H1 (cell line): Measurements from ENCODE around the gene TDRKH.

ENCODE experiments used
- BACH1 ChIP-seq: IDR thresholded peaks from 2 replicates; pipeline ENCODE4 v1.6.1; 2012; ENCODE audit warnings: low read length, improper control_type of control experiment
- CREB1 ChIP-seq: IDR thresholded peaks from 2 replicates; pipeline ENCODE4 v1.6.1; 2012; ENCODE audit warnings: inconsistent platforms
- EP300 ChIP-seq, 2 experiments: IDR thresholded peaks; 1 replicate in 1 of 2; 2 replicates in 1 of 2; pipeline ENCODE4 v1.6.1; 2011 to 2012; ENCODE audit warnings: low read depth in 2 of 2, low read length in 2 of 2, mild to moderate bottlenecking in 2 of 2, borderline replicate concordance in 1 of 2, inconsistent platforms in 1 of 2, moderate library complexity in 1 of 2
- EZH2 ChIP-seq: fragments of 200-600 bp; sonication (generic); IDR thresholded peaks from 2 replicates; pipeline ENCODE4 v1.7.1; 2012; ENCODE audit warnings: low read depth, mild to moderate bottlenecking, moderate library complexity, low read length, inconsistent platforms; ENCODE audit not compliant: severe bottlenecking
- JUN ChIP-seq: IDR thresholded peaks from 2 replicates; pipeline ENCODE4 v1.6.1; 2011; ENCODE audit warnings: low read depth, mild to moderate bottlenecking, improper control_type of control experiment, low read length
- POLR2A ChIP-seq, 2 experiments: IDR thresholded peaks; 1 replicate in 1 of 2; 2 replicates in 1 of 2; pipeline ENCODE4 v1.6.1; 2011; ENCODE audit warnings: low read depth in 2 of 2, low read length in 2 of 2, mild to moderate bottlenecking in 2 of 2; ENCODE audit errors: control extremely low read depth in 1 of 2
- POLR2AphosphoS5 ChIP-seq: IDR thresholded peaks from 2 replicates; pipeline ENCODE4 v1.6.1; 2011; ENCODE audit warnings: low read depth, low read length
- RAD21 ChIP-seq, 2 experiments: IDR thresholded peaks in 1 of 2; conservative IDR thresholded peaks in 1 of 2; 2 replicates each; pipeline ENCODE4 v1.6.1; 2011; ENCODE audit warnings: low read depth in 2 of 2, low read length in 2 of 2, improper control_type of control experiment in 1 of 2, inconsistent platforms in 1 of 2, mild to moderate bottlenecking in 1 of 2, moderate library complexity in 1 of 2
- TCF12 ChIP-seq: IDR thresholded peaks from 2 replicates; pipeline ENCODE4 v1.6.1; 2011; ENCODE audit warnings: low read depth, mild to moderate bottlenecking, low read length
- ZNF274 ChIP-seq: IDR thresholded peaks from 2 replicates; pipeline ENCODE4 v1.7.0; 2012; ENCODE audit warnings: low read length, borderline replicate concordance; ENCODE audit errors: extremely low read depth
- TF ChIP-seq, protein P1 (sequence below), 3 experiments: IDR thresholded peaks; 1 replicate in 2 of 3; 2 replicates in 1 of 3; pipeline versions ENCODE4 v1.5.1 to v1.6.1; 2011; ENCODE audit warnings: low read length in 3 of 3, mild to moderate bottlenecking in 3 of 3, inconsistent platforms in 2 of 3, low read depth in 1 of 3, moderate library complexity in 1 of 3; ENCODE audit not compliant: insufficient read depth in 1 of 3; ENCODE audit errors: control extremely low read depth in 1 of 3
- TF ChIP-seq, protein P2 (sequence below): fragments of 300-600 bp; sonication (generic); IDR thresholded peaks from 2 replicates; pipeline ENCODE4 v1.7.1; 2012; ENCODE audit warnings: low read length, moderate library complexity, mild to moderate bottlenecking, inconsistent platforms; ENCODE audit not compliant: insufficient replicate concordance

DNA sequence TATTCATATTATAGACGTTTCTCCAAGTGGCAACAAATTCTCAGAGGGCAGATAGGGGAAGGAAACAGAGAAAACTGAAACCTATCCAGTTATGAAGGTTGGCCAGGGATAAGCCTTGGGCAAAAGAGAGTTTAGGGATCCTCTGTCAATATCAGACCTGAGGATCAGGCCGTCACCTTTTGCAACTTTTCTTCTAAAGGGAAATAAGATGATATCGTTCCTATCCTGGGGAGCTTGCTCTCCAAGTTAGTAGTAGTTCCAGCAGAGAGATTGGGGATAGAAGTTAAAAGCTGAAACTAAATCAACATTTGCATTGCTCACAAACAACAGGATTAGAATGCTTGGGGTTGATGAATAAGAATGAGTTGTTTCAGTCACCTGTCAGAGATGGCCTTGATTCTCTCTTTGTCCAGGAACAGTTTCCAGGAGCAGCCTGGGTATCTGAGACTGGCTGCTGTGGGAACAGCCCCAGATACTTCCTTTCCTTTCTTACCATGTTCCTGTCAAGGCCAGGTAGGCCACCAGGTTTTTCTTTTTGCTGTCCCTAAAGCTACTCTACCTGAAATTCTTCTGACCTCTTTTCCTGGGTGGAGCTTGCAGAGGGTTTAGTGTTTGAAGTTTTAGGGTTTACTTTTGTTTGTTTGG lies 66.5 kb downstream of the TDRKH start:
- TF ChIP-seq ZNF274 (no peak), CREB1 (no peak), JUN (no peak), EP300 (IDR thresholded peaks at IDR 0.05; ENCODE audit: borderline replicate concordance in 1 of 2, low read depth in 2 of 2, low read length in 2 of 2) (no peak; a peak in 1 of 3 replicates), POLR2A (IDR thresholded peaks at IDR 0.05; ENCODE audit: control extremely low read depth in 1 of 2, low read depth in 2 of 2, low read length in 2 of 2) (no peak), TCF12 (no peak), RAD21 (IDR thresholded peaks at IDR 0.05 in 1 of 2, conservative IDR thresholded peaks at IDR 0.05 in 1 of 2; ENCODE audit: low read depth in 2 of 2, low read length in 2 of 2) (no peak), BACH1 (no peak), EZH2 (no peak), POLR2AphosphoS5 (no peak)
- TF ChIP-seq, protein P1, sequence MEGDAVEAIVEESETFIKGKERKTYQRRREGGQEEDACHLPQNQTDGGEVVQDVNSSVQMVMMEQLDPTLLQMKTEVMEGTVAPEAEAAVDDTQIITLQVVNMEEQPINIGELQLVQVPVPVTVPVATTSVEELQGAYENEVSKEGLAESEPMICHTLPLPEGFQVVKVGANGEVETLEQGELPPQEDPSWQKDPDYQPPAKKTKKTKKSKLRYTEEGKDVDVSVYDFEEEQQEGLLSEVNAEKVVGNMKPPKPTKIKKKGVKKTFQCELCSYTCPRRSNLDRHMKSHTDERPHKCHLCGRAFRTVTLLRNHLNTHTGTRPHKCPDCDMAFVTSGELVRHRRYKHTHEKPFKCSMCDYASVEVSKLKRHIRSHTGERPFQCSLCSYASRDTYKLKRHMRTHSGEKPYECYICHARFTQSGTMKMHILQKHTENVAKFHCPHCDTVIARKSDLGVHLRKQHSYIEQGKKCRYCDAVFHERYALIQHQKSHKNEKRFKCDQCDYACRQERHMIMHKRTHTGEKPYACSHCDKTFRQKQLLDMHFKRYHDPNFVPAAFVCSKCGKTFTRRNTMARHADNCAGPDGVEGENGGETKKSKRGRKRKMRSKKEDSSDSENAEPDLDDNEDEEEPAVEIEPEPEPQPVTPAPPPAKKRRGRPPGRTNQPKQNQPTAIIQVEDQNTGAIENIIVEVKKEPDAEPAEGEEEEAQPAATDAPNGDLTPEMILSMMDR (IDR thresholded peaks at IDR 0.05; ENCODE audit: control extremely low read depth in 1 of 3, insufficient read depth in 1 of 3, low read depth in 1 of 3, low read length in 3 of 3) = no peak
- TF ChIP-seq, protein P2, sequence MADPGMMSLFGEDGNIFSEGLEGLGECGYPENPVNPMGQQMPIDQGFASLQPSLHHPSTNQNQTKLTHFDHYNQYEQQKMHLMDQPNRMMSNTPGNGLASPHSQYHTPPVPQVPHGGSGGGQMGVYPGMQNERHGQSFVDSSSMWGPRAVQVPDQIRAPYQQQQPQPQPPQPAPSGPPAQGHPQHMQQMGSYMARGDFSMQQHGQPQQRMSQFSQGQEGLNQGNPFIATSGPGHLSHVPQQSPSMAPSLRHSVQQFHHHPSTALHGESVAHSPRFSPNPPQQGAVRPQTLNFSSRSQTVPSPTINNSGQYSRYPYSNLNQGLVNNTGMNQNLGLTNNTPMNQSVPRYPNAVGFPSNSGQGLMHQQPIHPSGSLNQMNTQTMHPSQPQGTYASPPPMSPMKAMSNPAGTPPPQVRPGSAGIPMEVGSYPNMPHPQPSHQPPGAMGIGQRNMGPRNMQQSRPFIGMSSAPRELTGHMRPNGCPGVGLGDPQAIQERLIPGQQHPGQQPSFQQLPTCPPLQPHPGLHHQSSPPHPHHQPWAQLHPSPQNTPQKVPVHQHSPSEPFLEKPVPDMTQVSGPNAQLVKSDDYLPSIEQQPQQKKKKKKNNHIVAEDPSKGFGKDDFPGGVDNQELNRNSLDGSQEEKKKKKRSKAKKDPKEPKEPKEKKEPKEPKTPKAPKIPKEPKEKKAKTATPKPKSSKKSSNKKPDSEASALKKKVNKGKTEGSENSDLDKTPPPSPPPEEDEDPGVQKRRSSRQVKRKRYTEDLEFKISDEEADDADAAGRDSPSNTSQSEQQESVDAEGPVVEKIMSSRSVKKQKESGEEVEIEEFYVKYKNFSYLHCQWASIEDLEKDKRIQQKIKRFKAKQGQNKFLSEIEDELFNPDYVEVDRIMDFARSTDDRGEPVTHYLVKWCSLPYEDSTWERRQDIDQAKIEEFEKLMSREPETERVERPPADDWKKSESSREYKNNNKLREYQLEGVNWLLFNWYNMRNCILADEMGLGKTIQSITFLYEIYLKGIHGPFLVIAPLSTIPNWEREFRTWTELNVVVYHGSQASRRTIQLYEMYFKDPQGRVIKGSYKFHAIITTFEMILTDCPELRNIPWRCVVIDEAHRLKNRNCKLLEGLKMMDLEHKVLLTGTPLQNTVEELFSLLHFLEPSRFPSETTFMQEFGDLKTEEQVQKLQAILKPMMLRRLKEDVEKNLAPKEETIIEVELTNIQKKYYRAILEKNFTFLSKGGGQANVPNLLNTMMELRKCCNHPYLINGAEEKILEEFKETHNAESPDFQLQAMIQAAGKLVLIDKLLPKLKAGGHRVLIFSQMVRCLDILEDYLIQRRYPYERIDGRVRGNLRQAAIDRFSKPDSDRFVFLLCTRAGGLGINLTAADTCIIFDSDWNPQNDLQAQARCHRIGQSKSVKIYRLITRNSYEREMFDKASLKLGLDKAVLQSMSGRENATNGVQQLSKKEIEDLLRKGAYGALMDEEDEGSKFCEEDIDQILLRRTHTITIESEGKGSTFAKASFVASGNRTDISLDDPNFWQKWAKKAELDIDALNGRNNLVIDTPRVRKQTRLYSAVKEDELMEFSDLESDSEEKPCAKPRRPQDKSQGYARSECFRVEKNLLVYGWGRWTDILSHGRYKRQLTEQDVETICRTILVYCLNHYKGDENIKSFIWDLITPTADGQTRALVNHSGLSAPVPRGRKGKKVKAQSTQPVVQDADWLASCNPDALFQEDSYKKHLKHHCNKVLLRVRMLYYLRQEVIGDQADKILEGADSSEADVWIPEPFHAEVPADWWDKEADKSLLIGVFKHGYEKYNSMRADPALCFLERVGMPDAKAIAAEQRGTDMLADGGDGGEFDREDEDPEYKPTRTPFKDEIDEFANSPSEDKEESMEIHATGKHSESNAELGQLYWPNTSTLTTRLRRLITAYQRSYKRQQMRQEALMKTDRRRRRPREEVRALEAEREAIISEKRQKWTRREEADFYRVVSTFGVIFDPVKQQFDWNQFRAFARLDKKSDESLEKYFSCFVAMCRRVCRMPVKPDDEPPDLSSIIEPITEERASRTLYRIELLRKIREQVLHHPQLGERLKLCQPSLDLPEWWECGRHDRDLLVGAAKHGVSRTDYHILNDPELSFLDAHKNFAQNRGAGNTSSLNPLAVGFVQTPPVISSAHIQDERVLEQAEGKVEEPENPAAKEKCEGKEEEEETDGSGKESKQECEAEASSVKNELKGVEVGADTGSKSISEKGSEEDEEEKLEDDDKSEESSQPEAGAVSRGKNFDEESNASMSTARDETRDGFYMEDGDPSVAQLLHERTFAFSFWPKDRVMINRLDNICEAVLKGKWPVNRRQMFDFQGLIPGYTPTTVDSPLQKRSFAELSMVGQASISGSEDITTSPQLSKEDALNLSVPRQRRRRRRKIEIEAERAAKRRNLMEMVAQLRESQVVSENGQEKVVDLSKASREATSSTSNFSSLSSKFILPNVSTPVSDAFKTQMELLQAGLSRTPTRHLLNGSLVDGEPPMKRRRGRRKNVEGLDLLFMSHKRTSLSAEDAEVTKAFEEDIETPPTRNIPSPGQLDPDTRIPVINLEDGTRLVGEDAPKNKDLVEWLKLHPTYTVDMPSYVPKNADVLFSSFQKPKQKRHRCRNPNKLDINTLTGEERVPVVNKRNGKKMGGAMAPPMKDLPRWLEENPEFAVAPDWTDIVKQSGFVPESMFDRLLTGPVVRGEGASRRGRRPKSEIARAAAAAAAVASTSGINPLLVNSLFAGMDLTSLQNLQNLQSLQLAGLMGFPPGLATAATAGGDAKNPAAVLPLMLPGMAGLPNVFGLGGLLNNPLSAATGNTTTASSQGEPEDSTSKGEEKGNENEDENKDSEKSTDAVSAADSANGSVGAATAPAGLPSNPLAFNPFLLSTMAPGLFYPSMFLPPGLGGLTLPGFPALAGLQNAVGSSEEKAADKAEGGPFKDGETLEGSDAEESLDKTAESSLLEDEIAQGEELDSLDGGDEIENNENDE = no peak
